GM23248 (cell line): ENCODE measurements around the gene RARB. TPM values are rescaled to one million over a fixed set of nuclear protein-coding genes. Genes with fewer than 3 reads are reported as not detected.

Experiments used
- DNase-seq: peaks from one replicate; pipeline ENCODE4 v3.0.0-alpha.2; 2015
- H2AFZ ChIP-seq: fragments of 200-600 bp; sonication (generic); 2 replicates; pipeline ENCODE4 v1.6.1; 2016; ENCODE audit warnings: antibody characterized with exemption
- H3F3A ChIP-seq: fragments of 200-600 bp; sonication (generic); 2 replicates; pipeline ENCODE4 v1.6.1; 2016; ENCODE audit warnings: mild to moderate bottlenecking, antibody characterized with exemption, mixed run types; ENCODE audit not compliant: insufficient read depth
- H3K27ac ChIP-seq: fragments of 200-600 bp; sonication (generic); 2 replicates; pipeline ENCODE4 v1.5.1; 2016; ENCODE audit warnings: mild to moderate bottlenecking
- H3K27me3 ChIP-seq: fragments of 200-600 bp; sonication (generic); replicated peaks from 2 replicates; pipeline ENCODE4 v1.6.1; 2016; ENCODE audit warnings: mild to moderate bottlenecking; ENCODE audit not compliant: insufficient read depth
- H3K36me3 ChIP-seq: fragments of 200-600 bp; sonication (generic); 2 replicates; pipeline ENCODE4 v1.6.1; 2016; ENCODE audit warnings: low read depth, mild to moderate bottlenecking
- H3K4me1 ChIP-seq: fragments of 200-600 bp; sonication (generic); 2 replicates; pipeline ENCODE4 v1.6.1; 2016; ENCODE audit warnings: mild to moderate bottlenecking; ENCODE audit not compliant: insufficient read depth
- H3K4me2 ChIP-seq: fragments of 200-600 bp; sonication (generic); one replicate; pipeline ENCODE4 v1.6.1; 2016; ENCODE audit warnings: mild to moderate bottlenecking; ENCODE audit not compliant: unreplicated experiment
- H3K4me3 ChIP-seq: fragments of 200-600 bp; sonication (generic); 2 replicates; pipeline ENCODE4 v1.5.1; 2016; ENCODE audit warnings: mild to moderate bottlenecking
- H3K79me2 ChIP-seq: fragments of 200-600 bp; sonication (generic); 2 replicates; pipeline ENCODE4 v1.6.1; 2016; ENCODE audit warnings: mild to moderate bottlenecking; ENCODE audit not compliant: insufficient read depth
- H3K9ac ChIP-seq: fragments of 200-600 bp; sonication (generic); 2 replicates; pipeline ENCODE4 v1.6.1; 2016; ENCODE audit warnings: mild to moderate bottlenecking
- H3K9me2 ChIP-seq: fragments of 200-600 bp; sonication (generic); 2 replicates; pipeline ENCODE4 v1.6.1; 2016; ENCODE audit warnings: mixed run types, mild to moderate bottlenecking, moderate library complexity; ENCODE audit not compliant: insufficient read depth
- H3K9me3 ChIP-seq: fragments of 200-600 bp; sonication (generic); one replicate; pipeline ENCODE4 v1.6.1; 2017; ENCODE audit warnings: low read depth
- H4K20me1 ChIP-seq: fragments of 200-600 bp; sonication (generic); 2 replicates; pipeline ENCODE4 v1.6.0; 2016; ENCODE audit not compliant: insufficient read depth
- EZH2 ChIP-seq: fragments of 200-600 bp; sonication (generic); IDR thresholded peaks from 2 replicates; pipeline ENCODE4 v1.6.1; 2018; ENCODE audit warnings: antibody characterized with exemption, mild to moderate bottlenecking; ENCODE audit not compliant: insufficient read depth, poor library complexity, severe bottlenecking
- EZH2phosphoT487 ChIP-seq: fragments of 200-600 bp; sonication (generic); IDR thresholded peaks from 2 replicates; pipeline ENCODE4 v1.6.1; 2018; ENCODE audit warnings: antibody characterized with exemption, moderate library complexity, mild to moderate bottlenecking, low read depth; ENCODE audit not compliant: insufficient read depth
- WGBS, 2 experiments: methylation state at CpG; one replicate each; pipeline ENCODE4 v1.1.6; 2015 to 2017; ENCODE audit warnings: low lambda C conversion rate in 2 of 2, low coverage in 1 of 2; ENCODE audit errors: missing lambda C conversion rate in 2 of 2; 5-methylcytosine and 5-hydroxymethylcytosine counted together
- in situ Hi-C: fragments of 300-500 bp; cut with MboI; formaldehyde crosslinking; loops from 2 replicates; pipeline ENCODE4 v1.15.0; 2020
- polyA plus RNA-seq: library from polyadenylated mRNA; unstranded; fragments of >200 nt; fragmentation: Nextera tagmentation; extraction: Ambion mirVana; gene quantifications from 2 replicates; pipeline ENCODE4 v1.2.1, GENCODE V29; 2016
- total RNA-seq: library from RNA; depleted of rRNA; stranded (reverse); fragments of >200 nt; shearing (Covaris generic); gene quantifications from 2 replicates; pipeline ENCODE4 v1.2.3, GENCODE V29; 2014

RARB gene
- total and polyA plus RNA-seq, 2 experiments from 2014 or later, result 0.11 TPM; not detected in 1

GRCh38 chr3:25456723-25457670 is 28.9 kb downstream of the RARB start:
- TF ChIP-seq EZH2phosphoT487 (no peak), EZH2 (no peak)
- H3K4me1 ChIP-seq, result peaks cover 32% of the 10 kb centered on the region
- H3K27me3 ChIP-seq, result no peaks in the 10 kb centered on the region
- DNase-seq, result no peak
- peaks cover 30% of the 10 kb centered on the region for H3F3A ChIP-seq
- no peaks in the 10 kb centered on the region for H4K20me1 ChIP-seq
- H3K36me3 ChIP-seq, result no peaks in the 10 kb centered on the region
- 78 to 82% methylated on average over 7 of the region's 7 CpGs for WGBS, 2 experiments
- H3K79me2 ChIP-seq, result no peaks in the 10 kb centered on the region
- H3K4me2 ChIP-seq, result no peak overlapping the region
- no peaks in the 10 kb centered on the region for H3K9me3 ChIP-seq
- H3K27ac ChIP-seq, result no peak overlapping the region
- H3K9me2 ChIP-seq, result no peaks in the 10 kb centered on the region
- H2AFZ ChIP-seq, result no peak overlapping the region
- no peak overlapping the region for H3K4me3 ChIP-seq
- in situ Hi-C loops, result no loop called here
- no peak overlapping the region for H3K9ac ChIP-seq

- Histone ChIP-seq H3K4me3 (no peak overlapping the region), H3K27me3 (no peaks in the 10 kb centered on the region), H3K9ac (no peak overlapping the region), H3K36me3 (no peaks in the 10 kb centered on the region), H3K27ac (no peak overlapping the region), H4K20me1 (no peaks in the 10 kb centered on the region), H3K4me1 (peaks cover 32% of the 10 kb centered on the region), H3K9me2 (no peaks in the 10 kb centered on the region), H3K79me2 (no peaks in the 10 kb centered on the region), H3K4me2 (no peak overlapping the region), H3F3A (peaks cover 30% of the 10 kb centered on the region), H3K9me3 (no peaks in the 10 kb centered on the region), H2AFZ (no peak overlapping the region)
- TF ChIP-seq EZH2, result no peak
- no peak for TF ChIP-seq EZH2phosphoT487
- DNase-seq, result peak; percentile 15
- WGBS, 2 experiments, result 76 to 81% methylated on average over 7 of the region's 7 CpGs
- in situ Hi-C loops, result no loop called here
Observed at GRCh38 chr3:25457671-25458419, 29.8 kb downstream of the RARB start.

- Histone ChIP-seq H3K9ac (no peak overlapping the region), H3K79me2 (no peaks in the 10 kb centered on the region), H3K36me3 (no peaks in the 10 kb centered on the region), H3K4me2 (no peak overlapping the region), H3F3A (peaks cover 29% of the 10 kb centered on the region), H3K4me1 (peaks cover 31% of the 10 kb centered on the region), H4K20me1 (no peaks in the 10 kb centered on the region), H3K9me2 (no peaks in the 10 kb centered on the region), H3K27ac (no peak overlapping the region), H3K27me3 (no peaks in the 10 kb centered on the region), H3K4me3 (no peak overlapping the region), H2AFZ (no peak overlapping the region), H3K9me3 (no peaks in the 10 kb centered on the region)
- in situ Hi-C loops, result no loop called here
- no peak for TF ChIP-seq EZH2
- DNase-seq, result no peak
- WGBS, 2 experiments, result 97 to 98% methylated on average over 2 of the region's 2 CpGs
Observed at GRCh38 chr3:25458420-25458814, 30.4 kb downstream of the RARB start.

GRCh38 chr3:25460751-25461150 is 32.7 kb downstream of the RARB start:
- TF ChIP-seq EZH2phosphoT487 (no peak), EZH2 (no peak)
- no peaks in the 10 kb centered on the region for H4K20me1 ChIP-seq
- no peaks in the 10 kb centered on the region for H3K9me2 ChIP-seq
- H3K4me1 ChIP-seq, result peaks cover 9% of the 10 kb centered on the region
- no peak for DNase-seq
- no peak overlapping the region for H3K4me2 ChIP-seq
- H3K9me3 ChIP-seq, result no peaks in the 10 kb centered on the region
- H3K79me2 ChIP-seq, result no peaks in the 10 kb centered on the region
- no peaks in the 10 kb centered on the region for H3K36me3 ChIP-seq
- no peak overlapping the region for H3K9ac ChIP-seq
- WGBS, 2 experiments, result 82 to 83% methylated on average over 2 of the region's 2 CpGs
- in situ Hi-C loops, result no loop called here
- no peak overlapping the region for H3K27ac ChIP-seq
- H2AFZ ChIP-seq, result no peak overlapping the region
- H3F3A ChIP-seq, result peaks cover 6% of the 10 kb centered on the region; the same call in 1 of the 2 replicates
- H3K27me3 ChIP-seq, result no peaks in the 10 kb centered on the region
- no peak overlapping the region for H3K4me3 ChIP-seq
